Stimulated activated CD4-positive, alpha-beta T cell treated with anti-CD3 and anti-CD28 coated beads, Interleukin-4, amount 100 ng/mL, for 48 hours (primary cell): ENCODE data around the gene THOC1.

Source experiments
- DNase-seq, 2 donors: peaks; one replicate each; pipeline ENCODE4 v3.0.0-alpha.2; 2020; ENCODE audit warnings: low read depth in 2 of 2

THOC1 gene

GRCh38 chr18:213505-213904, 54.3 kb downstream of the THOC1 start:
- no peak for DNase-seq

- no peak for DNase-seq
These were observed 55.1 kb downstream of the THOC1 start for GRCh38 chr18:212780-213179.

- no peak for DNase-seq
These were observed 56.3 kb downstream of the THOC1 start for GRCh38 chr18:211582-211981.

GRCh38 chr18:210733-211132, 57.1 kb downstream of the THOC1 start:
- DNase-seq, result no peak

GRCh38 chr18:210075-210474, 57.8 kb downstream of the THOC1 start:
- DNase-seq, result no peak

GRCh38 chr18:199768-200167, 68.1 kb downstream of the THOC1 start:
- no peak for DNase-seq

GRCh38 chr18:199214-199613, 68.6 kb downstream of the THOC1 start:
- no peak for DNase-seq

- DNase-seq, result no peak
These were observed 72.2 kb downstream of the THOC1 start for GRCh38 chr18:195651-196050.

- no peak for DNase-seq
These were observed 75.0 kb downstream of the THOC1 start for GRCh38 chr18:192801-193200.

GRCh38 chr18:191725-192124, 76.1 kb downstream of the THOC1 start:
- DNase-seq, result no peak

GRCh38 chr18:189254-189653, 78.6 kb downstream of the THOC1 start:
- DNase-seq, result no peak

GRCh38 chr18:183769-184168, 84.1 kb downstream of the THOC1 start:
- no peak for DNase-seq

- no peak for DNase-seq
These were observed 86.1 kb downstream of the THOC1 start for GRCh38 chr18:181711-182110.

- DNase-seq, result no peak
These were observed 88.3 kb downstream of the THOC1 start for GRCh38 chr18:179499-179898.

GRCh38 chr18:172361-172760, 95.5 kb downstream of the THOC1 start:
- DNase-seq, result no peak
